DMS 273 (cell line): Measurements from ENCODE around the gene HOXB13.
"Not testable (repeated sequence)": the region's sequence is repeated elsewhere in the genome, so short reads cannot be mapped to it uniquely, and the experiment has no call there.

Source experiments
- DNase-seq: peaks from one replicate; lab custom pipeline; 2025; ENCODE audit not compliant: unreplicated experiment; lab: John Stamatoyannopoulos, UW

The HOXB13 gene

GRCh38 chr17:48726916-48727286 lies 1.6 kb downstream of the HOXB13 start:
- no peak for DNase-seq

DNA sequence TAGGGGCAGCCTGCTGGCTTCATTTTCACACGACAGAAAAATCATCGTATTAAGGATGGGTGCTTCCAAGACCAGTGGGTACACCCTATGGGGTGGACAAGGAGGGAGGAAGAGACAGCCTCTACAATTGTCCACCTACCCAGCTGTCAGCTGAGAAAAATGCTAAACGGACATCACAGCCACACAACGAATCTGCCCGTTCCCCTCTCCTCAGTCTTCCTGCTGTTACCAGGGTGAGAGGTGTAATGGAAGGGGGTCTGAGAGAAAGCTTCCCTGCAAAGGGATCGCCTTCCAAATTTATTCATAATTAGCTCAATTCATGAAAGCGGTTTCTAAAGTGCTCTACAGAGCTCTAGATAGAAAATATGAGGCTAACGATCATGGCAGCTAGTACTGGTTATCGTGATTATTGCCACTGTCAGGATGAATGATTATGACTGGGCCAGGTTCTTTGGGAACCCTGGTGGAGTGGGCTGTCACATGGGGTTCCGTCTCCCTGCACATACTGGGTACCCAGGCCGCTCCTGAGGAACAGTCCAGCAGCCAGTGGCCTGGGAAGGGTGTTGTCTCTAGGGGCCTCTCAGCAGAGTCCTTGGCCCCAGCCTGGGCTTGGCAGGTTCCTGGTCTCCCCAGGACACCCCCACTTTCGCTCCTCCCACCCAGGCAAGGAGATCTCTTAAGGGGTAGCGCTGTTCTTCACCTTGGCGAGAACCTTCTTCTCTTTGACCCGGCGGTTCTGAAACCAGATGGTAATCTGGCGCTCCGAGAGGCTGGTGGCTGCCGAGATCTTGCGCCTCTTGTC lies 2.2 kb downstream of the HOXB13 start:
- DNase-seq, result no peak

DNA sequence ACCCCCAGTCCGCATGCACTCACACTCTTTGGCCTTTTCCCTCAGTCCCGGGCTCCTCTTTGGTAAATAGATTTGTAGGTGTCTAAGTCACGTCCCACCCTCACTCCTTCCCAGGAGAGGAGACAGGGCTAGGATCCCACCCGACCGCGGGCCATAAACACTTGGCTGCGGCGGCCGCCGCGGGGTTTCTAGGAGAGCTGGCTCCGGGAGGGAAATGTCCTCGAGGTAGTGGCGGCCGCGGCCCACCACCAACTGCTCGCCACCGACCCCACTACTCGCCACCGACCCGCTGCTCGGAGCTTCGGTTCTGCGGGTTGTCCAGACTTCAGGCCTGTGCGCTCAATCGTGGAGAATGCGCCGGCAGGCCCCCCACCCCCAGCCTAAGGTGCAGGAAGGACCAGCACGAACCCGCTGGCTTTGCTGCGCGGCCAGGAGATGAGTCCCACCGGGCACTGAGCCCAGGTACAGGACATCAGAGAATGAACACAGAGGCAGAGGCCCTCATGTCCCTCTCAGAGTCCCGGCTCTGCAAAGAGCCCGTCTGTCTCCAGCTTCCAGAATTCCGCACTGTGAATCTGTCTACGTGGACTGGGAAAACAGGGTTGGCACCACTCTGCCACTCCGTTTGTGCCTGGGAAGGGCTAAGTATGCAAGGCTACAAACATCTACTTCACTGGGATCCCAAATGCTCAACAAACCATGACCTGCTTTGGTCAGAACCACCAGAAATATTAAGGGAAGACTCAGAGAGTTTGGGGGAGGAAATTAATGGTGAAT lies 3.1 kb downstream of the HOXB13 start:
- no peak for DNase-seq

DNA sequence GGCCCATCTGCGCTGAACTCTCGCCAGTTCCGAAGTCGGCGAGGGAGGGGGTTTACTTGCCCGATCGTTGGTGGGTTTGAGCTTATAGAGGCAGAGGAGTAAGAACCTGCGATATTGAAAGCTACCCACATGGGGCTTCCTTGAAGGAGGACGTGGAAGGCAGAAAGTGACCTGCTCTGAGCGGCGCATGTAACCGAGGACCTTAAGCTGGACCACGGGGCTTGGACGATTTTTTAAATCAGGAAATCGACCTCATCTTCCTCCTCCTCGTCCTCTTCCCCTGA lies 3.6 kb downstream of the HOXB13 start:
- DNase-seq, result no peak

GRCh38 chr17:48724251-48725003 lies 4.1 kb downstream of the HOXB13 start:
- peak; percentile 86 for DNase-seq

- DNase-seq, result no peak
Observed at GRCh38 chr17:48723423-48724250, 4.9 kb downstream of the HOXB13 start.

GRCh38 chr17:48722915-48723422 lies 5.6 kb downstream of the HOXB13 start, which contains the start of gene PRAC2:
TSS of gene PRAC2 (plus strand) at chr17:48723185. CDS start at chr17:48724411, 1,226 bp downstream.
- DNase-seq, result no peak

- DNase-seq, result no peak
Observed at GRCh38 chr17:48722201-48722907, 6.2 kb downstream of the HOXB13 start, which contains the start of gene PRAC1. TSS of gene PRAC1 (minus strand) at chr17:48722518. CDS start at chr17:48722392, 126 bp downstream.

GRCh38 chr17:48721009-48721402 lies 7.5 kb downstream of the HOXB13 start:
- DNase-seq, result no peak

- no peak for DNase-seq
Observed at GRCh38 chr17:48720266-48721008, 8.1 kb downstream of the HOXB13 start.

- DNase-seq, result no peak
Observed at GRCh38 chr17:48719642-48720265, 8.8 kb downstream of the HOXB13 start.

- no peak for DNase-seq
Observed at GRCh38 chr17:48718761-48719641, 9.5 kb downstream of the HOXB13 start.

GRCh38 chr17:48718227-48718760 lies 10.3 kb downstream of the HOXB13 start:
- DNase-seq, result no peak

DNA sequence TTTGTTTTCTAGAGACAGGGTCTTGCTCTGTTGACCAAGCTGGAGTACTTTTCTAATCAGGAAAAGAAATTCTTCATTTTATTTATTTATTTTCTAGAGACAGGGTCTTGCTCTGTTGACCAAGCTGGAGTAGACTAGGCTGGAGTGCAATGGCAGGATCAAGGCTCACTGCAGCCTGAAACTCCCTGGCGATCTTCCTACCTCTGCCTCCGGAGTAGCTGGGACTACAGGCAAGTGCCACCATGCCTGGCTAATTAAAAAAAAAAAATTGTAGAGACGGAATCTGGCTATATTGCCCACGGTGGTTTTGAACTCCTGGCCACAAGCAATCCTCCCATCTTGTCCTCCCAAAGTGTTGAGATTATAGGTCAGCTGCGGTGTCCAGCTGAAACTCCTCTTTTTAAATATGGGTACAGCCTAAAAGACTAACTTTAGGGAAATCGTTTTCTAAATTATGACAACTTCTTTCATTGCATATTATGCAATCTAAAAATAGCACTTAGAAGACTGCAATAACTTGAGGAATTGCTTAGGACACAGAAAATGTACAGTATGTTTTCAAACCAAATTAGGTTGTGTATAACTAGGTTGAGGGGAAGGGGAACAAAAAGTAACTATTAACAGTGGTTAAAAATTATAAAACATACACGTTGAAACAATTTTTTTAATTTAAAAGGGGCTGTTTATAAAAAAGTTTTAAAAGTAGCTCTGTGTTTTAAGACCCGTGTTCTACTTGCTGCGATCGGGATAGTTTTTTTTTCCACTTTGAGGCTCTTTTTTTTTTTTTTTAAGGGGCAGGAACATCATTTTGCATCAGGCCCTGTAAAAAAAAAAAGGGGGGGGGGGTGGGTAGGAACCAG lies 11.0 kb downstream of the HOXB13 start:
- no peak for DNase-seq

DNA sequence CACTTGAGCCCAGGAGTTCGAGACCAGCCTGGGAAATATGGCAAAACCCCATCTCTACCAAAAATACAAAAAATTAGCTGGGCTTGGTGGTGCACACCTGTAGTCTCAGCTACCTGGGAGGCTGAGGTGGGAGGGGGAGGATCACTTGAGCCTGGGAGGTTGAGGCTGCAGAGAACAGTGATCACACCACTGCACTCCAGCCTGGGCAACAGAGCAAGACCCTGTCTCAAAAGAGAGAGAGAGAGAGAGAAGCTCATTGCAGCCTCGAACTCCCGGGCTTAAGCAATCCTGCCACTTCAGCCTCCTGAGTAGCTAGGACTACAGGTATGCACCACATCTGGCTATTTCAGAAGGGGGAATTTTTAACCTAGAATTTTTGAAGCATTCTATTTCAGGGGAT lies 12.0 kb downstream of the HOXB13 start:
- not testable (repeated sequence) for DNase-seq

DNA sequence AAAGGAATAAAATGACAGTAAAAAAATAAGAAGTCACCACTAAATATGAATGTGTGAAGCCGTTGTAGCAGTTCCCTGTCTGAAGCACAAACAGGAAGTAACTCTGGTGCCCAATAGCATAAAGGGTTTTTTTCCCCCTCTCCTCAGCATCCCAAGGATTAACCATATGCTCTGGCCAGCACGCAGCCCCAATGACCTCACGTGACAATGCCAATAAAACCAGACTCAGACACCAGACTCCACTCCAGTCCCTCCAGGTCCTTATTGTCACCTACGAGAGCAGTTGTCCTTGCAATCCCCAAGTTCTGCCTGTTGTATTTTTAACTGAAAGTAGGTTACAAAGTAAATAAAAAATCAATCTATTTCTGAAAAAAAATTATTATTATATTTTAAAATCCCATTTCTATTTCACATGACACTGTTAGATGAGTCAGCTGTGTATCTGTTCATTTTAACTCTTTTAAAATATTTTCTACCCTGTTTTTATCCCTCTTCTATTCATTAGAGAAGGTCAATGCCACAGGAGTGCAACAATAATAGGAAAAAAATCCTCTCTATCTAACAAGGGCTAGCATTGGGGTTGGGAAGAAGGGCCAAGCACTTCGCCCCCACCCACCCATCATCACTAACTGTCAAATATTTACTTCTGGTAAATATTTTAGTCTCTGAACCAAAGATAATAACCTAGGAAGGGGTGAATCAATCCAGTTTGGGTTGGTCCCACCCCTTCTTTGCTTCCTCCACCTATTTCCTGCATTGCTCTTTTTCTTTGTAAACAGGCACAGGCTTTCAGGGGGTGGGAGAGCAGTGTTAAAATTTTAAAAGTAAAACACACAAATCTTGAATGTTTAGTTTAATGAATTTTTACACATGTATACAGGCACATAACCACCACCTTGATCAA lies 12.8 kb downstream of the HOXB13 start:
- no peak for DNase-seq
